ENCODE measurements around the gene CARD11. TPM values are rescaled to one million over a fixed set of nuclear protein-coding genes. Genes with fewer than 3 reads are reported as not detected.

Gene CARD11
- total RNA-seq, 2 donors from 2014 or later, result 3.7 to 4.4 TPM

GRCh38 chr7:2930310-2931033, 113.2 kb downstream of the CARD11 start:
- DNase-seq (ENCODE audit: low spot score) (no peak), ATAC-seq (ENCODE audit: insufficient number of reproducible peaks, low FRiP score, low read depth) (no peak)
- H3K27me3 ChIP-seq (replicated peaks; ENCODE audit: insufficient read depth), result no peaks in the 10 kb centered on the region

GRCh38 chr7:2929321-2930201, 114.1 kb downstream of the CARD11 start:
- no peak for TF ChIP-seq CTCF (IDR thresholded peaks at IDR 0.05)
- Histone ChIP-seq H3K4me1 (ENCODE audit: control insufficient read depth in 1 of 2, low read depth in 2 of 2) (no peaks in the 10 kb centered on the region), H3K27ac (no peak overlapping the region), H3K27me3 (replicated peaks; ENCODE audit: insufficient read depth) (no peaks in the 10 kb centered on the region), H3K36me3 (no peaks in the 10 kb centered on the region), H3K4me3 (no peak overlapping the region), H3K9me3 (no peaks in the 10 kb centered on the region)
- DNase-seq (ENCODE audit: low spot score) (no peak), ATAC-seq (ENCODE audit: insufficient number of reproducible peaks, low FRiP score, low read depth) (no peak)

More at GRCh38 chr7:2930310-2931033, 113.2 kb downstream of the CARD11 start:
- Histone ChIP-seq H3K9me3 (no peaks in the 10 kb centered on the region), H3K4me1 (ENCODE audit: control insufficient read depth in 1 of 2, low read depth in 2 of 2) (no peaks in the 10 kb centered on the region), H3K27ac (no peak overlapping the region), H3K4me3 (no peak overlapping the region), H3K36me3 (no peaks in the 10 kb centered on the region)
- no peak for TF ChIP-seq CTCF (IDR thresholded peaks at IDR 0.05)

GRCh38 chr7:2928613-2929311, 114.9 kb downstream of the CARD11 start:
- no peaks in the 10 kb centered on the region for H3K9me3 ChIP-seq
- no peaks in the 10 kb centered on the region for H3K36me3 ChIP-seq
- H3K4me3 ChIP-seq, result no peak overlapping the region
- H3K4me1 ChIP-seq (ENCODE audit: control insufficient read depth in 1 of 2, low read depth in 2 of 2), result no peaks in the 10 kb centered on the region
- DNase-seq (ENCODE audit: low spot score), result no peak
- H3K27ac ChIP-seq, result no peak overlapping the region
- no peak for TF ChIP-seq CTCF (IDR thresholded peaks at IDR 0.05)
- no peaks in the 10 kb centered on the region for H3K27me3 ChIP-seq (replicated peaks; ENCODE audit: insufficient read depth)
- ATAC-seq (ENCODE audit: insufficient number of reproducible peaks, low FRiP score, low read depth), result no peak

GRCh38 chr7:2928256-2928612, 115.4 kb downstream of the CARD11 start:
- Histone ChIP-seq H3K27ac (no peak overlapping the region), H3K4me1 (ENCODE audit: control insufficient read depth in 1 of 2, low read depth in 2 of 2) (no peaks in the 10 kb centered on the region), H3K36me3 (no peaks in the 10 kb centered on the region), H3K4me3 (no peak overlapping the region), H3K27me3 (replicated peaks; ENCODE audit: insufficient read depth) (no peaks in the 10 kb centered on the region), H3K9me3 (no peaks in the 10 kb centered on the region)
- no peak for TF ChIP-seq CTCF (IDR thresholded peaks at IDR 0.05)
- ATAC-seq (ENCODE audit: insufficient number of reproducible peaks, low FRiP score, low read depth) (no peak), DNase-seq (ENCODE audit: low spot score) (no peak)

- no peak for DNase-seq (ENCODE audit: low spot score)
- no peaks in the 10 kb centered on the region for H3K4me1 ChIP-seq (ENCODE audit: control insufficient read depth in 1 of 2, low read depth in 2 of 2)
- no peak for ATAC-seq (ENCODE audit: insufficient number of reproducible peaks, low FRiP score, low read depth)
- TF ChIP-seq CTCF (IDR thresholded peaks at IDR 0.05), result no peak
- H3K9me3 ChIP-seq, result no peaks in the 10 kb centered on the region
- H3K27me3 ChIP-seq (replicated peaks; ENCODE audit: insufficient read depth), result no peaks in the 10 kb centered on the region
- H3K4me3 ChIP-seq, result no peak overlapping the region
- no peak overlapping the region for H3K27ac ChIP-seq
- no peaks in the 10 kb centered on the region for H3K36me3 ChIP-seq
These were observed 116.1 kb downstream of the CARD11 start for GRCh38 chr7:2927592-2927991.
